CD4-positive, alpha-beta T cell treated with Interleukin-15 for 4 hours (primary cell): ENCODE measurements around the gene FAM43B.

ENCODE experiments used
- DNase-seq: peaks from one replicate; pipeline ENCODE4 v3.0.0-alpha.2; 2020; ENCODE audit warnings: low spot score

FAM43B gene

DNA sequence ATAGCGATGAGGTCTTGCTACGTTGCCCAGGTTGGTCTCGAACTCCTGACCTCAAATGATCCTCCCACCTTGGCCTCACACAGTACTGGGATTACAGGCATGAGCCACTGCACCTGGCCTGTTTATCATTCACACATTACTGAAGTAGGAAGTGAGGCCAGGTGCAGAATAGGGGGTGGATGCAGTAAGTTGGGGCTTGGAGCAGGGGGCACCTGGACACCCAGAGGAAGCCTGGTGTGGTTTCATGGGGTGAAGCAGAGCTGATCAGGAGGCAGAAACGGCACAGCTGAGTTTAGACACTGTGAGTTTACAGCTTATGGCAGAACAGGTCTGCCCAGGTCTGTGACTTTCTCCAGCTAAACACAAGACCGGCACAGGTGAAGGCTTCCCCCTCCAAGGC lies 41.4 kb downstream of the FAM43B start:
- no peak for DNase-seq

DNA sequence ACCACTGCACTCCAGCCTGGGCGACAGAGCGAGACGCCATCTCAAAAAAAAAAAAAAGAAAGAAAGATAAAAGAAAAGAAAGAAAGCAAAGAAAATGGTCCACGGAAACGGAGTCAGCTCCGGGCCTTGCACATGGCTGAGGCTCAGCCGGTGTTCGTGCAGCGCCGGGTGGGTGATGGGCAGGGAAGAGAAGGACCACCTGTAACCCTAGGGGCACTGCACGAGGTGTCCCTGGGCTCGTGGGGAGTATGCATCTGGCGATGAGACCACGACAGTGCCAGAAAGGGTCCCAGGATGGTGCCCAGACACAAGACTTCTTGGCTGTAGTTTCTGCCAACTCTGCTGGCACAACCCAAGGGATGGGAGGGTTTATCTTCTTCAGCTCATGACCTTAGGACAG lies 42.4 kb downstream of the FAM43B start:
- no peak for DNase-seq

DNA sequence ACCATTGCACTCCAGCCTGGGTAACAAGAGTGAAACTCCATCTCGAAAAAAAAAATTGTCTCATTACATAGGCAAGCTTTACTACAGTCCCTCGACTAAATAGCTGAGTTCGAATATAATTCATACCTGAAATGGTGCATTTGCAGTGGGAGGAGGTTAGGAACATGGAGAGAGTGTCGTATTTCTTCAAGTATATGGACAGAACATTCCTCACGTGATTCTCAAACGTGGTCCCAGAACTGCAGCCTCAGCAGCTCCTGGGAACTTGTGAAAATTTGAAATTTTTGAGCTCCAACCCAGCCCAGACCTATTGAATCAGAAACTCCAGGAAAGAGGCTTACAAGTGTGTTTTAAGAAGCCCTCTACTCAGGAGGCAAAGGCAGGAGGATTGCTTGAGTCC lies 43.7 kb downstream of the FAM43B start:
- DNase-seq = no peak

DNA sequence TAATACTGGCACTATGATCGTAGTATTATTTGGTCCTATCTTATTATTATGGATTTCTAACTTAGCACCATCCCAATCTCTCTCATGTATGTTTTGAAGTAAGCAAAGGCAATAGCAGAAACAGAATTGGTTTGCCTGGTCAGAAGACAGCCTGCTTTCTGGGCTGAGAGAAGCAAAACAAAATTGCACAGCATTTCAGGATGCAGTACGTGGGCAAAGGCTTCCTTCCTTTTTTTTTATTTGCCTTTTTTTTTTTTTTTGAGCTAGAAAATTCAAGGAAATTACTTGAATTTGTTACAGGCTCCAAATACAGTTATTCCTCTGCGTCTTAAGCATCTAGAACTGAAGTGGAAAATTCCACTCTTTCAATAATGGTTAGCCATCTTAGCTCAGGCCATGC lies 45.3 kb downstream of the FAM43B start:
- DNase-seq = no peak

DNA sequence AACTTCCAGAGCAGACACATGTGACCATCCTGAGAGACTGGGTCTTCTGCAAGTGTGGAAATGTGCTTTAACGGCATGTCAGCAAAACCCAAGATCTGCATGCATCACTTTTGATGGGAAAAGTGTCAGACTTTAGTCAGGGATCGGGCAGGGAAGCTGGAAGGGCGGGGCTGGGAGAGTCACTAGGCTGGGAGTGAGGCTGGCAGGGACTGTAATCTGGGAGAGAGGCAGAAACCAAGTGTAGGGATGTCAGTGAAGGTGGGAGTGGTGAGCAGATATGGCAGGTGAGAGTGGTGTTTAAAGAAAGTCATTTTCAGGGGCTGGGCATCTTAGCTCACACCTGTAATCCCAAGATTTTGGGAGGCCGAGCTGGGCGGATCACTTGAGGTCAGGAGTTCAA lies 47.8 kb downstream of the FAM43B start:
- DNase-seq = no peak

DNA sequence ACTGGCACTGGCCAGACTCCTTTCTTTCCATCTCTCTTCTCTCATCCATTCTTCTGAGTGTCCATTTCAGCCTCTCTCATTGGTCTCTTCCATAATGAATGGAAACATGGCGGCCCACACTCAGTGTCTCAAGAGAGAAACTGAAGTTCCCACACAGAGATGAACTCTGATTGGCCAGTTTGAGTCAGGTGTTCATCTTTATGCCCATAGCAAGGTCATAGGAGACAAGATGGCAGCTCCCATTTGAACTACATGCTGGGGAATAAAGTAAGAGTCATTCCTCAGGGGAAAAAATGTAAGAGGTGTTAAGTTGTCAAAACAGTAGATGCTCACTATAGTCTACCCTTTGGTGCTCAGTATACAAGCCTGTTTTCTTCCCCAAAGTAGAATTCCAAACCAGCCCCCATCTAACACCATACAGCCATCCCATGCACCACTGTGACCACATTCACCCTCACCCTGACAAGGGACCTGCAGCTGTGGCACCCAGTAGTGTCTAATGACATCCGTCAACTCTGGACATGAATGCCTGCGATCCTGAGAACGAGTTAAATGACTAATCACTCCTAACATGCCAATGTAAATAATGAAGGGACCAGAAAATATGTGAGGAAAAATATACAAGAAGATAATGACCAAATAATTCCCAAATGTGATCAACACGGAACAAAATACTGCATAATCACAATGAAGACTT lies 48.9 kb downstream of the FAM43B start:
- no peak for DNase-seq

DNA sequence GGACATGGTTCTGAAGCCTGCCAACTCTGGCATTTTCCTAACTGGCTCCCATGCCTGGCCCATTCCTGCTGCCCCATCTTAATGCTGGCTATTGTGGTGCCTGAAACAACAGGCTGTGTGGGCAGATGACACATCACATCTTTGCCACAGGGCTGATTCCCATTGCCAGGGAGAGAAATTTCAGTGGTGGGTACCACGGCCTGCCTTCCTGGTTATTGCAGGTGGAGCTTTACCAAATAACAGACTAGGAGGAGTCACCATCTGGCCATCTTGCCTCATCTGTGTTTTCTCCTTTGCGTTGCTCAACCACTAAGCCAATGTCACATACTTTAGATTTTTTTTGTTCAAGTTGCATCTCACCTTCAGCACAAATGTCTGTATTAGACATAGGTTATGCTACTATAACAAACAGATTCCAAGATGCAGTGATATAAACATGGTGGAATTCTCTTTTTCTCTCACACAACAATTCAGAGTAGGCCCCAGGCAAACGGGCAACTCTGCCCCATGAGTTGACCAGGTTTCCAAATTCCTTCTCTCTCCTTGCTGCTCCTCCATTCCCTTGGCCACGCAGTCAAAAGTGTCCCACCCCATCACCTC lies 50.6 kb downstream of the FAM43B start:
- DNase-seq = no peak

DNA sequence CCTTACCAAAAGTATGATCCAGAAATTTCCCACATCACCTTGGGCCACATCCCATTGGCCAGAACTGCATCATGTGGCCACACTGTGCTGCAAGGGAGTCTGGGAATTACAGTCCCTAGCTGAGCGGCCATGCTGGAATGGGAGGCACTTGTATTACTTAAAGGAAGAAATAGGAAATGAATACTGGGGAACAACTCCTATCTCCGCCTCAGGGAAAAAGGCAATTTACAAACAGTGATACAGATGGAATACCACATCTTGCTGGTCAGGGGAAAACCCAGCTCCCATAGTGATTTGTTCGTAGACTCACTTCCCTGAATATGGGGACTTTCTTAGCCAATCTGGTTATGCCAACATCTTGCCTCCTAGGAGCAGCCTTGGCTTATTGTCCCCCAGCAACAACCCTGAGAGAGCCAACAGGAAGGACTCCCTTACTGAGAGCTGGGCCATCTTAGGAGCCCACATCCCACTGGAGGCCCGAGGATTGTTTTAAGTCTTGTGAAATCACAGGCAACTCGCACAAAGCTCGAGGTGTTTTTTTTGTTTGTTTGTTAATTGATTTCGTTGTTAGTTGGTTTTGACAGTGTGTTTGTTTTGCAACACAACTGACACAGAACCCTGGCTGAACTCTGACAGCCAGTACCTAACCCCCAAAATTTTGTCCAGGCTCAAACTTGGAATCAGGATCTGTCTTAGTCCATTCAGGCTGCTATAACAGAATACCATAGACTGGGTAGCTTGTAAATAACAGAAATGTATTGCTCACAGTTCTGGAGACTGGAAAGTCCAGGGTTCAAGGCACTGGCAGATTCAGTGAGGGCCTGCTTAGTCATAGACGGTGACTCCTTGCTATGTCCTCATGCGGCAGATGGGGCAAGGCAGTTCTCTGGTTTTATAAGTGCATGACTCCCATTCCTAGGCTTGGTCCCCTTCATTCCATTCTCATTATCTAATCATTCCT lies 51.4 kb downstream of the FAM43B start:
- no peak for DNase-seq
